SJCRH30 (cell line): Measurements from ENCODE around the gene TIMM22. TPM values are rescaled to one million over a fixed set of nuclear protein-coding genes. Genes with fewer than 3 reads are reported as not detected.
A peak's percentile ranks its signal among the peaks of the same experiment; 100 is the strongest.
"Not testable (repeated sequence)": the region's sequence is repeated elsewhere in the genome, so short reads cannot be mapped to it uniquely, and the experiment has no call there.

Source experiments
- DNase-seq, 2 experiments: peaks; one replicate each; pipeline ENCODE4 v3.0.0-alpha.2; 2015 to 2020
- H3K27ac ChIP-seq: fragments of 250-450 bp; sonication (Bioruptor Pico); 2 replicates; pipeline ENCODE4 v1.5.1; 2020; ENCODE audit warnings: mild to moderate bottlenecking, moderate library complexity
- H3K27me3 ChIP-seq: fragments of 250-450 bp; sonication (Bioruptor Pico); 2 replicates; pipeline ENCODE4 v1.5.1; 2020; ENCODE audit warnings: mild to moderate bottlenecking, moderate library complexity
- H3K36me3 ChIP-seq: fragments of 250-450 bp; sonication (Bioruptor Pico); 2 replicates; pipeline ENCODE4 v1.5.1; 2020; ENCODE audit warnings: mild to moderate bottlenecking, moderate library complexity
- H3K4me1 ChIP-seq: fragments of 250-450 bp; sonication (Bioruptor Pico); 2 replicates; pipeline ENCODE4 v1.5.1; 2020; ENCODE audit warnings: mild to moderate bottlenecking, moderate library complexity
- H3K4me3 ChIP-seq: fragments of 250-450 bp; sonication (Bioruptor Pico); 2 replicates; pipeline ENCODE4 v1.5.1; 2020; ENCODE audit warnings: mild to moderate bottlenecking, moderate library complexity
- H3K9me3 ChIP-seq: fragments of 250-450 bp; sonication (Bioruptor Pico); replicated peaks from 2 replicates; pipeline ENCODE4 v1.5.1; 2020; ENCODE audit warnings: mild to moderate bottlenecking, moderate library complexity
- total RNA-seq: library from RNA; depleted of rRNA; stranded (reverse); fragments of >200 nt; shearing (Covaris generic); gene quantifications from 2 replicates; pipeline ENCODE4 v1.2.3, GENCODE V29; 2014

TIMM22 gene
- total RNA-seq, 1 experiment from 2014 or later = 17.4 TPM

DNA sequence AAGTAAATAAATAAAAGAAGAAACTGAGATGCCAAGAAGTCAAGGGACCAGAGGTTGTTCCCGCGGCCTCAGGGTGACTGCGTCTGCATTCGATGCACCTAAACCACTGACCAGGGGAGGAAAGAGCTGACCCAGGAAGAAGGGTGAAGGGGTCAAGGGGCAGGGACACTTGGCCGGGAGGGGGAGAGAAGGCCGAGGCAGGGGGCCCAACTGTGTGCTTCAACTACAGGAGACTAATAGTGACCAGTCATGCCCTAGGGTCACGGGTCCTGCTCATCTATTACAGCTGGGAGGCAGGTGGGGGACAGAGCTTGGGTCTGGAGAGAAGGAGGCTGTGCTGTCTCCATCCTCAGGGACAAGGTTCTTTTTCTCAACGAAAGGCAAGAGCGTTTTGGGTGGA, 44.8 kb downstream of the TIMM22 start:
- no peak for DNase-seq

DNA sequence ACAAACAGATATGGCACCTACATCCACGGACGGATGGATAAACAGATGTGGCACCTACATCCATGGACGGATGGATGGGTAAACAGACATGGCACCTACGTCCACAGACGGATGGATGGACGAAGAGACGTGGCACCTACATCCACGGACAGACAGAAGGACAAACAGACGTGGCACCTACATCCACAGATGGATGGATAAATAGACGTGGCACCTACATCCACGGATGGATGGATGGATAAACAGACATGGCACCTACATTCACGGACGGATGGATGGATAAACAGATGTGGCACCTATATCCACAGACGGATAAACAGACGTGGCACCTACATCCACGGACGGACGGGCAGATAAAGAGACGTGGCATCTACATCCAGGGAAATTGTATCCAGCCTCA, 45.6 kb downstream of the TIMM22 start:
- DNase-seq = no peak
- H3K27ac ChIP-seq = no peak overlapping the region
- H3K4me3 ChIP-seq = no peak overlapping the region
- H3K36me3 ChIP-seq = no peaks in the 10 kb centered on the region
- peaks cover 21% of the 10 kb centered on the region for H3K4me1 ChIP-seq
- H3K9me3 ChIP-seq = no peaks in the 10 kb centered on the region
- H3K27me3 ChIP-seq = no peaks in the 10 kb centered on the region

More for the DNA sequence above, 44.8 kb downstream of the TIMM22 start:
- H3K4me3 ChIP-seq = no peak overlapping the region
- H3K27me3 ChIP-seq = no peaks in the 10 kb centered on the region
- H3K9me3 ChIP-seq = no peaks in the 10 kb centered on the region
- no peaks in the 10 kb centered on the region for H3K36me3 ChIP-seq
- H3K4me1 ChIP-seq = peaks cover 27% of the 10 kb centered on the region
- H3K27ac ChIP-seq = no peak overlapping the region

DNA sequence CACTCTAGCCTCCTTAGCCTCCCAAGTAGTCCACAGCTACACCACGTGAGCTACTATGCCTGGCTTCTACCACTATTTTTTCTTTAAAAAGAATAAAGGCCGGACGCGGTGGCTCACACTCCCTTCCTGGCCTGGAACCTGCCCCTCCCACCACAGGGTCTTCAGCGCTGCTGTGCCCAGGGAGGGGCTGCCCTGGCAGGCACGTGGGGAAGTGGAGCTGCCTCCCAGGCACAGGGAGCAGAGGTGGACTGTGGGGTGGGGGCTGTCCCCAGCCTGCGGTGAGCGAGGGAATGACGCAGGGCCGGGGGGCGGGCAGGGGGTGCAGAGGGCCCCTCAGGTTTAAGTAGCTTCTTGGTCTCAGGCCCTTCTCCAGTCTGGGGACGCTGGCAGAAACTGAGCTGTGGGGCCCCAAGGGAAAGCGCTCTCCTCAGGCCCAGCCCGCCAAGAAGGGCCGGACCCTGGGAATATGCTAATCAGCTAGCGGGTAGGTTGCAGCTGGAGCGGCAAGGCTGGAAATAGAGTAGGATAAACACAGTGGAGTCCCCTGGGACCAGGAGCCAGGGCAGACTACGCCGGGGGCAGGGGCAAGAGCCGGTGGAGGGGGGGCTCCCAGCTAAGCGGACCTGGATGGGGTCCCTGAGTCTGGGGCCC, 46.8 kb downstream of the TIMM22 start:
- no peaks in the 10 kb centered on the region for H3K36me3 ChIP-seq
- H3K4me1 ChIP-seq = peaks cover 8% of the 10 kb centered on the region
- no peaks in the 10 kb centered on the region for H3K27me3 ChIP-seq
- DNase-seq = peak in 1 of 2 experiments; percentile 35
- H3K4me3 ChIP-seq = no peak overlapping the region
- H3K9me3 ChIP-seq = no peaks in the 10 kb centered on the region
- no peak overlapping the region for H3K27ac ChIP-seq

DNA sequence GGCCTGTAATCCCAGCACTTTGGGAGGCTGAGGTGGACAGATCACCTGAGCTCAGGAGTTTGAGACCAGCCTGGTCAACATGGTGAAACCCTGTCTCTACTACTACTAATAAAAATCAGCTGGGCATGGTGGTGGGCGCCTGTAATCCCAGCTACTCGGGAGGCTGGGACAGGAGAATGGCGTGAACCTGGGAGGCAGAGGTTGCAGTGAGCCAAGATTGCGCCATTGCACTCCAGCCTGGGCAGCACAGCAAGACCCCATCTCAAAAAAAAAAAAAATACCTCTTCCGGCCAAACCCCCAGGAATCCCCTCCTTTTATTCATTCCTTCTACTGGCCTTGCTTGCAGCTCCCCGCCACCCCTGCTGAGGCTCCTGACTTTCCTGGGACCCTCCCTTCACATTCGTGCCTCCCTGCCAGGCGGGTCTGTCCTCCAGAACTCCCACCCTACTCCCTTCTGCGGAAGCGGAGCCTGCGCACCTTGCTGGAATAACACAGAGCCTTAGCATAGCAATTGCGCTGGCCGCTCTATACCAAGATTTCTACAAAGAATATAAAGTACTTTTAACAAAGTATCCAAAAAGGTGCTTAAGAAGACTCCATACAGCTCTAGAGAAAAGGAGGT, 47.6 kb downstream of the TIMM22 start:
- H3K36me3 ChIP-seq, H3K27ac ChIP-seq, H3K9me3 ChIP-seq, H3K4me3 ChIP-seq, H3K4me1 ChIP-seq, H3K27me3 ChIP-seq, DNase-seq: not testable (repeated sequence)

DNA sequence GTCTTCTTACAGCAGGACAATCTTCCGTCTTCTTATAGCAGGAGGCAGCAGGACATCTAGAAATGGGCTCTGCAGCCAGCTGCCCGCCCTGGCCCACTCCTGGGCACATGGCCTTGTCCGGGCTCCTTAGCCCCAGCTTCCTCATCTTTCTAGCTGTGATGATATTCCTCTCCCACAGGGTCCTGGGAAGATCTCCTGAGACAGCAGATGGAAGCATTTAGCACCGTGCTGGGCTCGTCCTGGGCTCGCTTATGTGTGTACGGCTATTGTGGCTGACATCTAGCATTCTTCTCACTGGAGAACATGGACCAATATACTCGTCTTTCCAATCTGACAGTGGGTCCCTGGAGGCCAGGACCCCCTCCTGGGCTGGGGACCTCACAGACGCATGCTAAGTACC, 48.5 kb downstream of the TIMM22 start:
- no peaks in the 10 kb centered on the region for H3K9me3 ChIP-seq
- no peak for DNase-seq
- no peaks in the 10 kb centered on the region for H3K36me3 ChIP-seq
- H3K4me1 ChIP-seq = peaks cover 1% of the 10 kb centered on the region
- H3K4me3 ChIP-seq = no peak overlapping the region
- no peak overlapping the region for H3K27ac ChIP-seq
- no peaks in the 10 kb centered on the region for H3K27me3 ChIP-seq

DNA sequence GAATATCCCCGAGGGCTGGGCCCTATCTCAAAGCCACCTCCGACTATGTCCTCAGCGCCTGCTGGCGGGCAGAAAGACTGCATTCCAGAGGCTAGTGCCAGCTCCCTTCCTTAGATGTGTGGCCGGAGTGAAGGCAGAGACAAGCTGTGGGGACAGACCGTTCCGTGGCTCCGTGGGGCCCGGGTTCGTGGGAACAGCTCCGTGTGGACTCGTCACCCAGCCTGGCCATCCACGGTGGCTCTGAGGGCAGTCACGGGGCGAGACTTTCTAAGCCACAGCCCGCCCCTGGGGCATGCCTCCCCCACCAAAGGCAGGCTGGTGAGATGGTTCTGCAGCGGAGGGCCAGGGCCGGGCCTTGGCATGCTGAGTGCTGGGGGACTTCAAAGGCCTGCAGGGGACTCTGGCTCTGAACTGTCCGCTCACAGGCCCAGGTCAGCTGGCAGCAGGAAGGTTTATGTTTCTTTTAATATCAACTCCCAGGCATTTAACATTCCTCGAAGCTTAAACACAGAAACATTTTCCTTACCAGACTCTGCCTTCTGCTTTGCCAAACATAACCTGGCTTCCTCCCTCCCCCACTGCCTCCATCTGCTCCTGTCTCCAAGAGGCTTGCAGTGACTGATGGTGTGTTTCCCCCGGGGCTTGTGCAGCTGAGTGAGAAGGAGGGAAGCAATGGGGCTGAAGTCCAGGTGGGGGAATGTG, 50.4 kb downstream of the TIMM22 start:
- H3K36me3 ChIP-seq = no peaks in the 10 kb centered on the region
- no peaks in the 10 kb centered on the region for H3K27me3 ChIP-seq
- H3K4me3 ChIP-seq = no peak overlapping the region
- H3K4me1 ChIP-seq = no peaks in the 10 kb centered on the region
- H3K9me3 ChIP-seq = no peaks in the 10 kb centered on the region
- DNase-seq = no peak
- no peak overlapping the region for H3K27ac ChIP-seq

DNA sequence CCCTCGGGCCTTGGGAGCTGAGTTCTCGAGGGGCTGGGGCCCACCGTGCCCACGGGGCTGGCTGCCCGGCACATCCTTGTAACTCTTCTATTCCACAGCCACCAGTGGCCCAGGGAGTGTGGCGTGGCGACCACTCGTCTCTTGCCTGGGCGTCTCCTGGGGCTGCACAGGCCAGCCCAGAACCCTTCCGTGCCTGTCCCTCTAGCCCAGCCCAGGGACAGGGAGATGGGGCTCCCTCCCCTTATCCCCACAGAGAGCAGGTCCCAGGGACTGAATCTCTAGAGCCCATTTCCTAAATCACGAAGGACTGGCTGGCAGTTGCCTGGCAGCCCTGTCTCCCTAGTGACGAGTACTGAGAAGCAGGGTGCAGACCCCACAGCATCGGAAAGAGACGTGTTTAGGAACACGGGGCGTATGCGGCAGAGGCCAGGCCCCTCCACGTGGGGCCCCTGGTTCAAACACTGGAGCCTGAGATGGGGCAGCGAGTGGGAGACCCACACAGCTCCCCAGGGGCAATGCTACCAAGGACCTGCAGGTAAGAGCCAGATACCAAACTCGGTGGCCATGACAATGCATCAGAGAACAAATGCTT, 51.0 kb downstream of the TIMM22 start:
- no peaks in the 10 kb centered on the region for H3K9me3 ChIP-seq
- no peak overlapping the region for H3K27ac ChIP-seq
- no peaks in the 10 kb centered on the region for H3K36me3 ChIP-seq
- DNase-seq = no peak
- H3K4me3 ChIP-seq = no peak overlapping the region
- H3K4me1 ChIP-seq = no peaks in the 10 kb centered on the region
- H3K27me3 ChIP-seq = no peaks in the 10 kb centered on the region

DNA sequence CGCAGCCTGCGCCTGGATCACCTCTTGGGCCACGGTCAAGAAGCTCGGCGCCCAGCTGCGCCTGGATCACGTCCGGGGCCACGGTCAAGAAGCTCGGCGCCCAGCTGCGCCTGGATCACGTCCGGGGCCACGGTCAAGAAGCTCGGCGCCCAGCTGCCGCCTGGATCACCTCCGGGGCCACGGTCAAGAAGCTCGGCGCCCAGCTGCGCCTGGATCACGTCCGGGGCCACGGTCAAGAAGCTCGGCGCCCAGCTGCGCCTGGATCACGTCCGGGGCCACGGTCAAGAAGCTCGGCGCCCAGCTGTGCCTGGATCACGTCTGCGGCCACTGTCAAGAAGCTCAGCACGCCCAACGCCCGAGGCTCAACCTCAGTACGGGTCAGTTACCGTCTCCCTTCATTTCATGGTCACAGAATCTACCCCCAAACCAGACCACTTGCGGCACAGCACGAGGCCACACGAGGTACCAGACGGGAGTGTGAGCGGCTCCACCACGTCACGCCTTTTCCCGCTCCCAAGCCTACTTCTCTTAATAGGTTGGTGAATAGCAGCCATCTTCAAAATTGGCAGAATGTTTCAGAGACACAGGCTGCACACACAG, 51.7 kb downstream of the TIMM22 start:
- not testable (repeated sequence) for DNase-seq, H3K27ac ChIP-seq, H3K27me3 ChIP-seq, H3K9me3 ChIP-seq, H3K4me1 ChIP-seq, H3K4me3 ChIP-seq, H3K36me3 ChIP-seq

DNA sequence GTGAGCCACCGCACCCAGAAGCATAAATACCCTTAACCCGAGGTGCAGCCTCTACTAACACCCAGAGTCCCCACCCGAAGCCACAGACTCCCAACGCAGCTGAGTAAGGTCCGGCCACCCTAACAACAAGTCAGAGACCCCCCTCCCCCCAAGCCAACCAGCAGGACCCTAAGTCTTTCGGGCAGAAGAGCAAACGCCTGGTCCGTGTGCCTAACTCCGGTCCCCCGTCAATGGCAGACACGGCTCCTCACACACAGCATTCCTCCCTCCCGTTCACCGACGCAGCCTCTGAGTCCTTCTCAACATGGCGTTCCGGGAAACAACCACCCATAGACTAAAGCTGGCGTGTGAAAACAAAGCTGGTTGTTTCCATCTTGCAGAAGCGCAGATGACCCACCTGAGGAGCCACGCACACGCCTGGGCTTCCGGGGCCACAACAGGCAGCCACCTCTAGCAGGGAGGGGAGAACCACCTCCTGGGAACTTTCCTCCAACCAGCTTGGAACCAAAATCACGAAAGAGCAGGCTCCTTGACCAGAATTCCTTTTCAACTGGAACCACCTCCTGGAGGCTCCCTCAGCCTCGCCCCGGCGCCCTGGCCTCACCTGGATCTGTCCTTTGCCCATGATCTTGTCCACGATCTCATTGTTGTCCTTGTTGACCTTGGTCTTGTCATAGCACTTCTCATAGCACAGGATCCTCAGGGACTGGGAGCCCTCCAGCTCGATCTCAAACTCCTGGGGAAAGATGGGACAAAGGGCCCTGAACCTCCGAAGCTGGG, 52.7 kb downstream of the TIMM22 start:
- Histone ChIP-seq H3K4me3 (no peak overlapping the region), H3K27ac (no peak overlapping the region), H3K9me3 (no peaks in the 10 kb centered on the region), H3K27me3 (no peaks in the 10 kb centered on the region), H3K4me1 (no peaks in the 10 kb centered on the region), H3K36me3 (no peaks in the 10 kb centered on the region)
- no peak for DNase-seq

DNA sequence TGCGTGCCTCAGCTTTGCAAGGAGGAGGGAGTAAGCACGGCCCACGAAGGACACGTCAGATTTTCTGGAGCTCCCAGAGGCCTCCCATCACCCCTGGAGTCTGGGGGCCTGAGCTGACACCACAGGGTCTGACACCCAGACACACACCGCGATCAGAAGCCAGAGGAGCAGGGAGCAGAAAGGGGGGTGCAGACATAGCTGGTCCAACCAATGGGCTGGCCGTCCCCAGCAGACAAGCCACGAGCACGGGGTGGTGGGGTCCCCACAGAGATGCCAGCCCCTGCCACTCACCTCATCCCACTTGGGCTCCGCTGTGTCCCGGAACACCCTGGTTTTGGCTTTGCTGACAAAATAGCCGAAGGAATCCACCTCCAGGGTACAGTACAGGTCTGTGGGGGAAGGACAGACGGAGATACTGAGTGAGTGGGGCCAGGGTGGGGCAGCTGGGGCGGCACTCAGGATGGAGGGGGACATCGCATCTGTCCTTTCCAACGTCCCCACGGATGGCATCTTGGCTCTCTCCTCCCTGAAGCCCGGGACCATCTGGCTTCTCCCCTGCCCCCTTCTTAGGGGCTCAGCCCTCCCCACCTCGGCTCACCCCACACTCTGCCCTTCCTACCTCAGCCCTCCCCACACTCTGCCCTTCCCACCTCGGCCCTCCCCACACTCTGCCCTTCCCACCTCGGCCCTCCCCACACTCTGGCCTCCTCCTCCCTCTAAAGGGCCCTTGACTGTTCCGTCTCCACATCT, 53.5 kb downstream of the TIMM22 start:
- Histone ChIP-seq H3K27me3 (no peaks in the 10 kb centered on the region), H3K4me3 (no peak overlapping the region), H3K27ac (no peak overlapping the region), H3K9me3 (no peaks in the 10 kb centered on the region), H3K4me1 (no peaks in the 10 kb centered on the region), H3K36me3 (no peaks in the 10 kb centered on the region)
- DNase-seq = no peak

DNA sequence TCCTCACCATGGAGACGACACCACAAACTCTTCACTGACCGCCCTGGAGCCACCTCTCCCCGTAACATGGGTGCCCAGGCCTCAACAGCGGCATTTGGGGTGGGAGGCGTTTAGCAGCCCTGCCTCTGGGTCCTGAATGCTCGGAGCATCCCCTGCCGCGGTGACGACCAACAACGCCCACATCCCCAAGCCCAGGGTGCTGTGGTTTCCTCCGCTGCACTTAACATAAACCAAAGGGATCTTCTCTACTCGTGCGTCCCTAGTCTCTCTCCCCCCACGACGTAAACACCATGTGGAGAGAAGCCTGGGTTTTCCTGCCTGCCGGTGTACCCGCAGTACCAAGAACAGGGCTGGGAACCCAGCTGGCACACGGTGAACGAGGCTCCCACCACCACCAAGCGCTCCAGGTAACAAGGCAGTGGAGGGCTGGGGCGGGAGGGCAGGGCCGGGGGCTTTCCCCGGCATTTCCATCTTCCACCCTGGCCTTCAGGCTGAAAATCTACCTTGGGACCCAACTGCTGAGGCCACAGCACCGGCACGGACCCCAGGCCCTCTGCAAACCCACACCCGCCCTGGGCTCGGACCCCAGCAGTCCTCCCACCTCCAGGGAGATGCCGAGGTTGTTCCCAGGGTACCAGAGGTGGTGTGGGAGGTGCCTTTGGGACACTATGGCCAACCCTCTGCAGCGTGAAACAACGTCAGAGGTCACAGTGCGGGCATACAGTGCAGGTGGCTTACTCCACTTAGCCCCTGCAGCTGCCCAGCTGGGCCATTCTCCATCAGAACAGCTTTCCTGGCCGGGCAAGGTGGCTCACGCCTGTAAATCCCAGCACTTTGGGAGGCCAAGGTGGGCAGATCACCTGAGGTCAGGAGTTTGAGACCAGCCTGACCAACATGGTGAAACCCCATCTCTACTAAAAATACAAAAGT, 54.3 kb downstream of the TIMM22 start:
- no peaks in the 10 kb centered on the region for H3K36me3 ChIP-seq
- no peak for DNase-seq
- H3K9me3 ChIP-seq = no peaks in the 10 kb centered on the region
- no peaks in the 10 kb centered on the region; the same call in 1 of the 2 replicates for H3K4me1 ChIP-seq
- no peak overlapping the region for H3K4me3 ChIP-seq
- H3K27me3 ChIP-seq = no peaks in the 10 kb centered on the region
- H3K27ac ChIP-seq = no peak overlapping the region
